ENCODE measurements around the gene SLMAP.

The SLMAP gene

GRCh38 chr3:57808961-57809608, 53.0 kb downstream of the SLMAP start:
- 94 to 96% methylated on average over 8 of the region's 8 CpGs for WGBS, 2 experiments
- Histone ChIP-seq H3K27ac (ENCODE audit: insufficient read depth, low read depth, low read length, poor library complexity, severe bottlenecking) (no peak overlapping the region), H3K36me3 (ENCODE audit: control insufficient read depth, insufficient read depth, low read length) (no peaks in the 10 kb centered on the region), H3K4me3 (ENCODE audit: insufficient read depth, low read depth, low read length) (no peak overlapping the region), H3K4me1 (ENCODE audit: control insufficient read depth, insufficient read depth, low read length) (no peaks in the 10 kb centered on the region), H3K9me3 (ENCODE audit: control insufficient read depth, low read length) (no peaks in the 10 kb centered on the region), H3K27me3 (ENCODE audit: control insufficient read depth, insufficient read depth, low read length, poor library complexity, severe bottlenecking) (no peaks in the 10 kb centered on the region)

- no peaks in the 10 kb centered on the region for H3K9me3 ChIP-seq (ENCODE audit: control insufficient read depth, low read length)
- 86 to 89% methylated on average over 5 of the region's 5 CpGs for WGBS, 2 experiments
- H3K27me3 ChIP-seq (ENCODE audit: control insufficient read depth, insufficient read depth, low read length, poor library complexity, severe bottlenecking) = no peaks in the 10 kb centered on the region
- no peaks in the 10 kb centered on the region for H3K36me3 ChIP-seq (ENCODE audit: control insufficient read depth, insufficient read depth, low read length)
- no peak overlapping the region for H3K4me3 ChIP-seq (ENCODE audit: insufficient read depth, low read depth, low read length)
- no peaks in the 10 kb centered on the region for H3K4me1 ChIP-seq (ENCODE audit: control insufficient read depth, insufficient read depth, low read length)
- H3K27ac ChIP-seq (ENCODE audit: insufficient read depth, low read depth, low read length, poor library complexity, severe bottlenecking) = no peak overlapping the region
Measured at GRCh38 chr3:57809609-57809968, 53.5 kb downstream of the SLMAP start.

DNA sequence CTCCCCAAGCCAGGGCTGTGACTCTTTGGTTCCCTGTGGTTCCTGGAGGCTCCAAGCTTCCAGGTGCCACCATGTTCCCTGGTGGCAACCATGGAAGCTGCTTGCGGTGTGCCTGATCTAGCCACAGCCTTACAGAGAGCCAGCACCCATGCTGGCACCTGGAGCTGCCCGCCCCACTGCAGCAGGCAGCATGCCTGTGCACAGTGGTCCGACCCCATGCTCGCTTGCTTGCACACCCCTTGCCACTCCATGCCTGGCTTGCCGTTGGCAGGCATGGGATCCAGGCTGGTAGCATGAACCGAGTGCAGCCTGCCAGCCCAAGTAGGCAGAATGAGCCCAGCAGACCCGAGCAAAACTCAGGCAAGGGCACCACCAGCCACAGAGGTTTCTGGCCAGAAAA, 53.9 kb downstream of the SLMAP start:
- WGBS, 2 experiments = 95% methylated on average over 7 of the region's 7 CpGs
- H3K27ac ChIP-seq (ENCODE audit: insufficient read depth, low read depth, low read length, poor library complexity, severe bottlenecking) = no peak overlapping the region
- no peak overlapping the region for H3K4me3 ChIP-seq (ENCODE audit: insufficient read depth, low read depth, low read length)

DNA sequence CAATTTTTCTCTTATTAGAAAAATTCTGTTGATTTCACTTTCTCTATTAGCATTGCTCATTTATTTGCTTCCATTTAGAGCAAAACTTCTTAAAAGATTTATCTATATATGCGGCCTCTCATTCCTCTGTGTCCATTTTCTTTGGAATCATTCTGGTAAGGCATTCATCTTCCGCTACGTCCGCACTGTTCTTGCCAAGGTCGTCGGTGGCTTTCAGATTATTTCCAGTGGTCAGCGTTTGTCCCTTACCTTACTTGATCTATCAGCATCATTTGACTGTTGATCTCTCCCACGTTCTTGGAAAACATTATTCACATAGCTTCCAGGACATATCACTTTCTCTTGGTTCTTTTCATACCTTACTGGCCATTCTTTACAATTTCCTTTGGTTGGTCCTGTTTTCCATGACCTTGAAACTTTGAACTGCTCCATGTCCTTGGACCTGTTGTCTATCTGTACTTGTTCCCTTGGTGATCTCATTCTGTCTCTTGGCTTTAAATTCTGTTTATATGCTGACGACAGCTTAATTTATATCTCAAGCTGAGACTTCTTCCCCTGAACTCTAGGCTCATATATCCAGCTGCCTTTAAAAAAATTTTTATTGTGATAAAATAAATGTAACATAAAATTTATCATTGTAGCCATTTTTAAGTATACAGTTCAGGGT, 54.5 kb downstream of the SLMAP start:
- H3K27me3 ChIP-seq (ENCODE audit: control insufficient read depth, insufficient read depth, low read length, poor library complexity, severe bottlenecking) = no peaks in the 10 kb centered on the region
- H3K27ac ChIP-seq (ENCODE audit: insufficient read depth, low read depth, low read length, poor library complexity, severe bottlenecking) = no peak overlapping the region
- H3K9me3 ChIP-seq (ENCODE audit: control insufficient read depth, low read length) = no peaks in the 10 kb centered on the region
- H3K4me3 ChIP-seq (ENCODE audit: insufficient read depth, low read depth, low read length) = no peak overlapping the region
- H3K36me3 ChIP-seq (ENCODE audit: control insufficient read depth, insufficient read depth, low read length) = no peaks in the 10 kb centered on the region
- H3K4me1 ChIP-seq (ENCODE audit: control insufficient read depth, insufficient read depth, low read length) = no peaks in the 10 kb centered on the region
- WGBS, 2 experiments = 92 to 94% methylated on average over 8 to 9 of the region's 9 CpGs

More for the DNA sequence above, 53.9 kb downstream of the SLMAP start:
- H3K36me3 ChIP-seq (ENCODE audit: control insufficient read depth, insufficient read depth, low read length) = no peaks in the 10 kb centered on the region
- no peaks in the 10 kb centered on the region for H3K4me1 ChIP-seq (ENCODE audit: control insufficient read depth, insufficient read depth, low read length)
- H3K9me3 ChIP-seq (ENCODE audit: control insufficient read depth, low read length) = no peaks in the 10 kb centered on the region
- H3K27me3 ChIP-seq (ENCODE audit: control insufficient read depth, insufficient read depth, low read length, poor library complexity, severe bottlenecking) = no peaks in the 10 kb centered on the region

DNA sequence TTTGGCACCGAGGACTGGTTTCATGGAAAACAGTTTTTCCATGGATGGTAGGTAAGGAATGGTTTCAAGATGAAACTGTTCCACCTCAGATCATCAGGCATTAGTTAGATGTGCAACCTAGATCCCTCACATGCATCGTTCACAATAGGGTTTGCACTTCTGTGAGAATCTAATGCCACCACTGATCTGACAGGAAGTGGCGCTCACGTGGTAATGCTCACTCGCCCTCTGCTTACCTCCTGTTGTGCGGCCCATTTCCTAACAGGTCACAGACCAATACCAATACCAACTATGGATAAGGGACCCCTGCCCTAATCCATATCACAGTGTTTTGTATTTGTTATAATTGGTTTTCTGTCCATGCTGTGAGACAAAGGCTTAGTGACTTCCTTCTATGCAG, 58.9 kb downstream of the SLMAP start:
- WGBS, 2 experiments = 89 to 93% methylated on average over 6 of the region's 6 CpGs
- H3K4me3 ChIP-seq (ENCODE audit: insufficient read depth, low read depth, low read length) = no peak overlapping the region
- no peaks in the 10 kb centered on the region for H3K4me1 ChIP-seq (ENCODE audit: control insufficient read depth, insufficient read depth, low read length)
- H3K27me3 ChIP-seq (ENCODE audit: control insufficient read depth, insufficient read depth, low read length, poor library complexity, severe bottlenecking) = no peaks in the 10 kb centered on the region
- H3K9me3 ChIP-seq (ENCODE audit: control insufficient read depth, low read length) = no peaks in the 10 kb centered on the region
- no peaks in the 10 kb centered on the region for H3K36me3 ChIP-seq (ENCODE audit: control insufficient read depth, insufficient read depth, low read length)
- H3K27ac ChIP-seq (ENCODE audit: insufficient read depth, low read depth, low read length, poor library complexity, severe bottlenecking) = no peak overlapping the region

DNA sequence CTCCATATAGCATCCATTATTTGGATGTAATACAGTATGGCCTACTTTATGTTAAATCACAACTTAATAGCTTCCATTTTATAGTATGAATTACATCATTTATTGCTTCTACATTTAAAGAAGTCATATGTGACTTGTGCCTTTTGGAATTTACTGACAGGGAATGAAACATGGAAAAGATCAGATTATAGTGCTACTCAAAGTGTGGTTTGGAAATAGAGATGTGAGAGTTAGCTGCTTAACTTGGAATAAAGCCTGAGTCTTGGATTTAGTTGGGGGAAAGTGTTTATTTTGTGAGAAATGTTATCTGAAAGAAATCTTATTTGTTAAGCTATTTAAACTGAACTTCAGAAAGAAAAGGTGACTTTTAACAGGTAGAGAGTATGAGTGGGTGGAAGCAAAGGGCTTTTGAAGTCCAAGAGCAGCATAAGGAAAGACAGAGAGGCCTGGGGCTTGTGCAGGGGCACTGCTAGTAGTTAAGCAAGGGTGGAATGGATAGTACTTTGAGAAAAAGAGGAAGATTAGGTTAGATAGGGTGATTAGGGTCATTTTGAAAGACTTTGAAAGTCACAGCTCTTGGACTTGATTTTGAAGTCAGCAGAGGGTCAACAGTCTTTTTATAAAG, 60.5 kb downstream of the SLMAP start:
- Histone ChIP-seq H3K27ac (ENCODE audit: insufficient read depth, low read depth, low read length, poor library complexity, severe bottlenecking) (no peak overlapping the region), H3K27me3 (ENCODE audit: control insufficient read depth, insufficient read depth, low read length, poor library complexity, severe bottlenecking) (no peaks in the 10 kb centered on the region), H3K9me3 (ENCODE audit: control insufficient read depth, low read length) (no peaks in the 10 kb centered on the region), H3K4me3 (ENCODE audit: insufficient read depth, low read depth, low read length) (no peak overlapping the region), H3K36me3 (ENCODE audit: control insufficient read depth, insufficient read depth, low read length) (no peaks in the 10 kb centered on the region), H3K4me1 (ENCODE audit: control insufficient read depth, insufficient read depth, low read length) (no peaks in the 10 kb centered on the region)

DNA sequence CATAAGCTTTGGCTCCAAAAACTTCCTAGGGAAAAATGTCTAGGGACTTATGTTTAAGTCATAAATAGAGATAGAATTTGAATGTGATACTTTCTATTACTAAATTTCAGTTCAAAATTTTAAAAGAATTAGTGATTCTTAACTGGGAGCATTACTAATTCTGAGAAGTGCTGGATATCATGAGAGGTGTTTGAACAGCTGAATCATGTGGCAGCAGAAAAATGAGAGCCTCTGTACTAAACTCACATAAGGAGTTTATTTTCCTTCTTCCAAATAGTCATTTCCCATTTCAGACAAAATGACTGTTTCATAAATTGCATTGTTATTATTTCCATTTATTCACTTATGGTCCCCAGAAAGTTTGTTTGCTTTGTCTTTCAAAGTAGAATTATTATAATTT, 62.7 kb downstream of the SLMAP start:
- Histone ChIP-seq H3K27ac (ENCODE audit: insufficient read depth, low read depth, low read length, poor library complexity, severe bottlenecking) (no peak overlapping the region), H3K27me3 (ENCODE audit: control insufficient read depth, insufficient read depth, low read length, poor library complexity, severe bottlenecking) (no peaks in the 10 kb centered on the region), H3K4me1 (ENCODE audit: control insufficient read depth, insufficient read depth, low read length) (no peaks in the 10 kb centered on the region), H3K36me3 (ENCODE audit: control insufficient read depth, insufficient read depth, low read length) (no peaks in the 10 kb centered on the region), H3K9me3 (ENCODE audit: control insufficient read depth, low read length) (no peaks in the 10 kb centered on the region), H3K4me3 (ENCODE audit: insufficient read depth, low read depth, low read length) (no peak overlapping the region)

- Histone ChIP-seq H3K36me3 (ENCODE audit: control insufficient read depth, insufficient read depth, low read length) (no peaks in the 10 kb centered on the region), H3K9me3 (ENCODE audit: control insufficient read depth, low read length) (no peaks in the 10 kb centered on the region), H3K4me1 (ENCODE audit: control insufficient read depth, insufficient read depth, low read length) (peaks cover 2% of the 10 kb centered on the region), H3K27me3 (ENCODE audit: control insufficient read depth, insufficient read depth, low read length, poor library complexity, severe bottlenecking) (no peaks in the 10 kb centered on the region), H3K4me3 (ENCODE audit: insufficient read depth, low read depth, low read length) (no peak overlapping the region), H3K27ac (ENCODE audit: insufficient read depth, low read depth, low read length, poor library complexity, severe bottlenecking) (no peak overlapping the region)
- WGBS, 2 experiments = 82 to 85% methylated on average over 6 of the region's 6 CpGs
Measured at GRCh38 chr3:57820479-57820878, 64.4 kb downstream of the SLMAP start.

DNA sequence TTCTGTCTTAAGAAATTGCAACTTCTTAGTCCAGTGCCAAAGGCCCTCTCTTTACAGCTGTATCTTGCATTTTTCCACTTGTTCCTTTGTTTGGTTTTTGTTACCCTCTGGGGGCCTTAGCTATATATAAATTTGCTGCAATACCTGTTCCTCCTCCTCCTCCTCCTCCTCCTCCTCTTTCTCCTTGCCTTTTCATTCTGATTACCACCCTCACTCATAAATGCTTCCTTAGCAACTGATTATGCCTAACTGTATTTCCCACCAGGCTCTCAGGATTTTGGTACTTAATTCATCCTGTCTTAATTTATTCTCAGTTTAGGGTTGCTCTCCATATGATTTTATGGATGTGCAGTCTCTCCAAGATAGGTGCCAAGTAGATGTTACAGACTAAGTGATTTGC, 65.7 kb downstream of the SLMAP start:
- H3K36me3 ChIP-seq (ENCODE audit: control insufficient read depth, insufficient read depth, low read length) = no peaks in the 10 kb centered on the region
- H3K27me3 ChIP-seq (ENCODE audit: control insufficient read depth, insufficient read depth, low read length, poor library complexity, severe bottlenecking) = no peaks in the 10 kb centered on the region
- H3K9me3 ChIP-seq (ENCODE audit: control insufficient read depth, low read length) = no peaks in the 10 kb centered on the region

DNA sequence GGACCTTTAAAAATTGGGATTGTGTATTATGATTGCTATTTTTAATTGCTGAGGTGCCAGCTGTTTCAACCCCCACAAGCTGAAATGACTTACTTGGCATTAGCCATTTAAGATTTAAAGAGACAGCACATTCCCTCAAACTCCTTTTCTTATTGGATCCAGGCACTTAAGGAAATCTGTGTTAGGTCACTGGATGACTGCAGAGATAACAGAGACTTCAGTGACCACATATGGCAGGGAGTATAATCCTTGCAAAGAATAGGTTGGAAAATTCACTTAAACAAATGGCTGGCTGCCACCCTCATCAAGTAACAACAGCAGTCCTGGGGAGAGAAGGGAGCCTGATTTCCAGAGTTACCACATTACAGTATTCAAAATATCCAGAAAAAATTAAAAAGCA, 66.6 kb downstream of the SLMAP start:
- Histone ChIP-seq H3K9me3 (ENCODE audit: control insufficient read depth, low read length) (no peaks in the 10 kb centered on the region), H3K27me3 (ENCODE audit: control insufficient read depth, insufficient read depth, low read length, poor library complexity, severe bottlenecking) (no peaks in the 10 kb centered on the region), H3K27ac (ENCODE audit: insufficient read depth, low read depth, low read length, poor library complexity, severe bottlenecking) (no peak overlapping the region), H3K4me3 (ENCODE audit: insufficient read depth, low read depth, low read length) (no peak overlapping the region), H3K4me1 (ENCODE audit: control insufficient read depth, insufficient read depth, low read length) (peaks cover 5% of the 10 kb centered on the region), H3K36me3 (ENCODE audit: control insufficient read depth, insufficient read depth, low read length) (no peaks in the 10 kb centered on the region)

More for the DNA sequence above, 65.7 kb downstream of the SLMAP start:
- Histone ChIP-seq H3K4me3 (ENCODE audit: insufficient read depth, low read depth, low read length) (no peak overlapping the region), H3K4me1 (ENCODE audit: control insufficient read depth, insufficient read depth, low read length) (peaks cover 5% of the 10 kb centered on the region), H3K27ac (ENCODE audit: insufficient read depth, low read depth, low read length, poor library complexity, severe bottlenecking) (no peak overlapping the region)
